NCI-H2196 treated with DMSO at 0.1 percent for 48 hours (cell line): ENCODE results near the gene VKORC1.

Experiments
- DNase-seq: peaks from one replicate; lab custom pipeline; 2025; ENCODE audit not compliant: unreplicated experiment; lab: John Stamatoyannopoulos, UW

The VKORC1 gene

DNA sequence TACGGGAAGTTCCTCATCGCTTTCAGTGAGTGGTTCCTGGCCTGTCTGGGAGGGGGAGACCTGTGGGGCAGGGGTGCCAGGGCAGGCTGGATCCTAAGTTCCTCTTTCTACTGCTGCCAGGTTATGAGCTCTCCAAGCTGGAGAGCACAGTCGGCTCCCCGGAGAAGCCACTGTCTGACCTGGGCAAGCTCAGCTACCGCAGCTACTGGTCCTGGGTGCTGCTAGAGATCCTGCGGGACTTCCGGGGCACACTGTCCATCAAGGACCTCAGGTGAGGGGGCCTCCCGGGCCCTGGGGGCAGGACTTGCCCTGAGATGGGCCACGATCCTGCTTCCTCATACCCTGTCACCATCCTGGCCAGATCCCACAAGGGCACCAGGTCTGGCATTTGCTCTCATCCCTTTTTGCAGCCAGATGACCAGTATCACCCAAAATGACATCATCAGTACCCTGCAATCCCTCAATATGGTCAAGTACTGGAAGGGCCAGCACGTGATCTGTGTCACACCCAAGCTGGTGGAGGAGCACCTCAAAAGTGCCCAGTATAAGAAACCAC lies 35.8 kb upstream of the VKORC1 start:
- peak; percentile 46 for DNase-seq

DNA sequence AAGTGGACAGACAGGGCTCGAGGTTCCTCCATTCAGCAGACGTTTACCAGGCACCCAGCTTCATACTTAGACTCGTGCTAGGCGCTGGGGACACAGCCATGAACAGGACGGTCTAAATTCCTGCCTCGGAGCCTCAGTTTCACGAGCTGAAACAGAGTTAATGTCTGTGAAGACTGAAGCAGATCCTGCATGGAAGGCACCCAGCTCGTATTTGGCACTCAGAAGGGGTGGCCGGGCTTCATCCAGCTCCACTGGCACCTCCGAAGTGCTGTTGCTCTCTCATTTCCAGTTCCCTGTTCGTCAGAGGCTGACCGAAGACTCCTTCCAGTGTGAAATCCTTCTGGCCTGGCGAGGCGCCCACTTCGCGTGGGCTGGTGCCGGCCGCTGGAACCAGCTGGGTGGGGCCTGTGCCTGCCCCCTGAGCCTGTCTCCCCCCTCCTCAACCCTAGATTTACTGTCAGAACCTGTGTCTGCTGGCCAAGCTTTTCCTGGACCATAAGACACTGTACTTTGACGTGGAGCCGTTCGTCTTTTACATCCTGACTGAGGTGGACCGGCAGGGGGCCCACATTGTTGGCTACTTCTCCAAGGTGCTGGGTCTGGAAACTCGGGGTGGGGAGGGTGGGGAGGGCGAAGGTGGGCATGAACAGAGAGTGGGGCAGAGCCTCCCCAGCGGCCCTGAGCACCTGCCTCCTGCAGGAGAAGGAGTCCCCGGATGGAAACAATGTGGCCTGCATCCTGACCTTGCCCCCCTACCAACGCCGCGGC lies 35.2 kb upstream of the VKORC1 start:
- DNase-seq = no peak

DNA sequence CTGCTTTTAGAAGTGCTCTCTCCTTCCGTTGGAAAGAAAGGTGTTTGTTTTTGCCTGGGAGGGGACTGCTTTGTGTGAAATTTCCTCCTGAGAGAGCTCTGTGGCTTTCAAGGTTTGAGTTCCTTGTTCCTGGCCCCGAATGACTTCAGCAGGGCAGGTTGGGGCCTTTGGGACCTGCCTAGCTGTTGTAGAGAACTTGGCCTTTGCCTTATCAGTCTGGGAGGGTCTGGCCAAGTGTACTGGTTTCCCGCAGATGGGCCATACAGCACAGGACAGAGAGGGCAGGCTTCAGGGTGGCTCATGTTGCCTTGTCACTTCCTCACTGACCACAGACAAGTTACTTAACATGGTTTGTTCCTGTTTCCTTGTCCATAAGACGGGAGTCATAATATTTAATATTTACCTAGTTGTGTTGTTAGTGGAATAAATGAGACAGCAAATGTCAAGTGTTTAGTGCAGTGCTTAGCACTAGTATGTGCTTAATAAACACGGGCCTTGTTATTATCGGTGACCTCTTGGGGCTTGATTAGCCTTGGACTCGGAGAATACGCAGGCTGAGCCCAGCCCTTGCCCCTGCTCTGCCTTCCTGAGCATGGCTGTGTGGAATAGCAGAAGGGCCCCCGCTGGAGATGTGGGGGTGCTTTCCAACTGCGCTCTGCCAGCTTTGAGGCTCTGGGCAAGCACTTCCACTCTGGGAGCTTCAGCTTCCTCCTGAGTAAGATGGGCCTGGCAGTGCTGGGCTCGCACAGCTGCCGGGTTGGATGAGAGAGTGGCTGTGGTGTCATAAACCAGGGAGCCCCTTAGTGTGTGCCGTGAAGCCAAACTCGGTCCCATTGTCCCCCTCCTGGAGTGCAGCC lies 34.3 kb upstream of the VKORC1 start:
- no peak for DNase-seq

GRCh38 chr16:31127182-31127581 lies 32.6 kb upstream of the VKORC1 start:
- DNase-seq = no peak

GRCh38 chr16:31125844-31126243 lies 31.2 kb upstream of the VKORC1 start:
- DNase-seq = no peak

GRCh38 chr16:31120129-31120528 lies 25.5 kb upstream of the VKORC1 start:
- no peak for DNase-seq

- DNase-seq = no peak
These were observed 23.9 kb upstream of the VKORC1 start for GRCh38 chr16:31118223-31119155.

GRCh38 chr16:31117384-31118222 lies 23.0 kb upstream of the VKORC1 start, which contains the start of gene KAT8:
Gene KAT8, plus strand, starts transcription at chr16:31117664. Its CDS starts 18 bp downstream, at chr16:31117682.
- peak; percentile 98 for DNase-seq

- DNase-seq = no peak
These were observed 19.9 kb upstream of the VKORC1 start for GRCh38 chr16:31114468-31114867.

- DNase-seq = no peak
These were observed 18.8 kb upstream of the VKORC1 start for GRCh38 chr16:31113121-31114120.

- DNase-seq = no peak
These were observed 18.1 kb upstream of the VKORC1 start for GRCh38 chr16:31112711-31113110.

DNA sequence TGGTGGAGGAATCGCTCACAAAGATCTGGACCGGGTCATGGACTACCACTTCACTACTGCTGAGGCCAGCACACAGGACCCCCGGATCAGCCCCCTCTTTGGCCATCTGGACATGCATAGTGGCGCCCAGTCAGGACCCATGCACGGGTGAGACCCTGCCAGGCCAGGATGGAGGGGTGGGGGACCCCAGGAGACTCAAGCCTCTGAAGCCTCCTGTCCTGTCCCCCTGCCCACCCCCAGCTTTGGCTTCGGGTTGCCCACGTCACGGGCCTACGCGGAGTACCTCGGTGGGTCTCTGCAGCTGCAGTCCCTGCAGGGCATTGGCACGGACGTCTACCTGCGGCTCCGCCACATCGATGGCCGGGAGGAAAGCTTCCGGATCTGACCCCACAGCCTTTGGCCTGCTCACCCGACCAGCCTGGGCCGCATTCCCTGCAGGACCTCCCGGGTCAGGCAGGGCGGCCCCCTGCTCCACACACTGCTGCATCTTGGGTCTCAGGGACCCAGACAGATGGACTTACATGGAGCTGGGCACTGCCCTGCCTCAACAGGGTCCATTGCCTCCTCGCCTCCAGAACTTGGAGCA lies 17.4 kb upstream of the VKORC1 start:
- no peak for DNase-seq

GRCh38 chr16:31110106-31111034 lies 15.8 kb upstream of the VKORC1 start:
- DNase-seq = no peak

DNA sequence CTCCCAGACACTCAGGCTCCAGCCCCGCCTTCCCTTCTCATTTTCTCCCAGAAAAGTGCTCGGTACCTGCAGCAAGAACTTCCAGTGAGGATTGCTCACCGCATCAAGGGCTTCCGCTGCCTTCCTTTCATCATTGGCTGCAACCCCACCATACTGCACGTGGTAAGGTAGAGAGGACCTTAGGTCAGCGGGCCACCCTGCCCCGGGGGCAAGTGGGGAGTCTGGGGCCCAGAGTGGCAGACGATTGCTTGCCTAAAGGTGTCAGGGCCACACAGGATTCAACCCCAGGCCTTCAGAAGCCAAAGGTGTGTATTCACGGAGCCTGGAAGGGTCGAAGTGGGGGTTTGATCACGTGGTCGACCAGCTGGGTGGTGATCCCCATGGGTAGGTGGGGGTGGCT lies 15.0 kb upstream of the VKORC1 start:
- no peak for DNase-seq

DNA sequence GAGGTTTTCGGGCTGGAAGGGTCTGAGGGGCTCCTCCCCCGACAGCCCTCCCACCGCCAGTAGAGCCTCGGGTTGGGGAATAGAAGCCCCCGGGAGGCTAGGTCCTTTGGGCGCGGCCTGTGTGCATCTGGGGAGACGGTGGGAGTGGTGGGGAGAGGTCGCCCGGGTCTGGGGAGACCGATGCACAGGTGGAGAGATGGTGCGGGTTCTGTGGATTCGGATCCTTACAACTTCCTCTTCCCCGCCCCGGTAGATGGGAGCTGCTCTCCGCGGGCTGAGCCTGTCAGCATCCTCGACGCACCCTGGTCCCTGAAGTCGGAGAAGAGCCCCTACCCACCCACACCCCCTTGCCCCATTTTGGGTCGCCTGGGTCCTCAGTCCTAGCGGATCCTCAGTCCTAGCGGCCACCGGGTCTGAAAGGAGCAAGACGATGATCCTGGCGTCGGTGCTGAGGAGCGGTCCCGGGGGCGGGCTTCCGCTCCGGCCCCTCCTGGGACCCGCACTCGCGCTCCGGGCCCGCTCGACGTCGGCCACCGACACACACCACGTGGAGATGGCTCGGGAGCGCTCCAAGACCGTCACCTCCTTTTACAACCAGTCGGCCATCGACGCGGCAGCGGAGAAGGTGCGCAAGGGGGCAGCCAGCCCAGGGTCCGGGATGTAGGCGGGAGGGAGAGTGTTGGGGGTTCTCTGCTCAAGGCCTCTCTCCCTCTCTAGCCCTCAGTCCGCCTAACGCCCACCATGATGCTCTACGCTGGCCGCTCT lies 14.4 kb upstream of the VKORC1 start:
- no peak for DNase-seq

DNA sequence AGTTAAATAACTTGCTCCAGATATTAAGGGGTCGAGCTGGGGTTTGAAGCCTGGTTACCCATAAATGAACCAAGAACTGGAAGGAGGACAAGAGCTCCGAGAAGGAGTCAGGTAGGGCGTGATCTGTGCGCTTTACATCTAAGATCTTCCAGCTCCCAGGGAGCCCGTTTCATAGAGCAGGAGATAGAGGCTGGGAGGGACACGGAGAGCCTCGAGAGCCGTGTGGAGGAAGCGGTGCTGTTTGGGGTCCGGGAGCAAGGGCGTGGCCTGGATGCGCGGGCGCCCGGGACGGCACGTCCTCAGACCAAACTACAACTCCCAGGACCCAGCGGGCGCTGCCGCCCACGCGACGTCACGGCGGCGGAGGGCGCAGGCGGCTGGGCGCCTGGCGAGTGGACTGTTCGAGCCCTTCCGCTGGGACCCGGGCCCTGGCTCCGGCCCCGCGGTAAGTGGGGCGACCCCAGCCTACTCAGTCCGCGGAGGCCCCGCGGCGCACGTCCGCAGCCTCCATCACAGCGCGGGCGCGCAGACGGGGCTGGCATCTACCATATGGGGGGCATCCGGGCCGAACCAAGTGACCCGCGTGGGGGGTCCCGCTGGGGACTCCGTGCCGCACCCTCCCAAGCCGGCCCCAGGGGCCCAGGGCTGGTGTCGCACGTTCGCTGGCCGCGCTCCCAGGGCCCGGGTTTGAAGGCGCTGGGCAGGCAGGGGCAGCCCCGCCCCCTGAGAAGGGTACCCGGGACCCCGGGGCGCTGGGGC lies 13.6 kb upstream of the VKORC1 start, which contains the start of gene BCKDK:
Gene BCKDK (plus strand): TSS at position 352 of the 759 bp plus-strand sequence. CDS start 838 bp downstream, outside the sequence.
- peak; percentile 36 for DNase-seq
